Left ventricle myocardium inferior (tissue), 1 donor: ENCODE data around the gene HDAC9. TPM values are rescaled to one million over a fixed set of nuclear protein-coding genes. Genes with fewer than 3 reads are reported as not detected.

Source experiments
- DNase-seq: peaks from one replicate; pipeline ENCODE4 v3.0.0-alpha.2; 2020
- H3K27ac ChIP-seq: fragments of 200-600 bp; replicated peaks from 2 replicates; pipeline ENCODE4 v1.8.0; 2021
- H3K27me3 ChIP-seq: fragments of 200-600 bp; 2 replicates; pipeline ENCODE4 v1.8.0; 2021; ENCODE audit warnings: low read depth
- H3K36me3 ChIP-seq: fragments of 200-600 bp; 2 replicates; pipeline ENCODE4 v1.8.0; 2021
- H3K4me1 ChIP-seq: fragments of 200-600 bp; 2 replicates; pipeline ENCODE4 v1.8.0; 2021
- H3K4me3 ChIP-seq: fragments of 200-600 bp; 2 replicates; pipeline ENCODE4 v1.8.0; 2021; ENCODE audit warnings: mild to moderate bottlenecking, moderate library complexity
- H3K9me3 ChIP-seq: fragments of 200-600 bp; replicated peaks from 2 replicates; pipeline ENCODE4 v1.8.0; 2021
- intact Hi-C: fragments of 100-400 bp; cut with micrococcal nuclease; formaldehyde crosslinking; loops from one replicate; pipeline ENCODE4 v1.11.0; 2022
- long read RNA-seq: library from polyadenylated mRNA; unstranded; transcript quantifications from one replicate; pipeline ENCODE4 v2.0.0, GENCODE V29; 2021
- total RNA-seq: library from RNA; stranded (reverse); fragmentation: NEBNext Ultra II Directional; extraction: Animal tissue kit (Norgen Biotek cat#: 25700); gene quantifications from one replicate; pipeline ENCODE4 v1.2.1, GENCODE V29; 2021
- TF ChIP-seq, protein P1 (sequence below): fragments of 200-600 bp; IDR thresholded peaks from 2 replicates; pipeline ENCODE4 v1.8.0; 2021; ENCODE audit warnings: antibody characterized with exemption, mild to moderate bottlenecking, borderline replicate concordance
- donor health status: DM: no; HTN: yes; CAD: no; lungs with severe emphysema.

The HDAC9 gene
- 39.6 TPM for total RNA-seq
- long read RNA-seq, full-length matches to known transcripts = 4 of 35 reads
- long read RNA-seq, partial matches to known transcripts = 13 of 35 reads
- long read RNA-seq, other reads (novel, unspliced or antisense) = 18 of 35 reads

DNA sequence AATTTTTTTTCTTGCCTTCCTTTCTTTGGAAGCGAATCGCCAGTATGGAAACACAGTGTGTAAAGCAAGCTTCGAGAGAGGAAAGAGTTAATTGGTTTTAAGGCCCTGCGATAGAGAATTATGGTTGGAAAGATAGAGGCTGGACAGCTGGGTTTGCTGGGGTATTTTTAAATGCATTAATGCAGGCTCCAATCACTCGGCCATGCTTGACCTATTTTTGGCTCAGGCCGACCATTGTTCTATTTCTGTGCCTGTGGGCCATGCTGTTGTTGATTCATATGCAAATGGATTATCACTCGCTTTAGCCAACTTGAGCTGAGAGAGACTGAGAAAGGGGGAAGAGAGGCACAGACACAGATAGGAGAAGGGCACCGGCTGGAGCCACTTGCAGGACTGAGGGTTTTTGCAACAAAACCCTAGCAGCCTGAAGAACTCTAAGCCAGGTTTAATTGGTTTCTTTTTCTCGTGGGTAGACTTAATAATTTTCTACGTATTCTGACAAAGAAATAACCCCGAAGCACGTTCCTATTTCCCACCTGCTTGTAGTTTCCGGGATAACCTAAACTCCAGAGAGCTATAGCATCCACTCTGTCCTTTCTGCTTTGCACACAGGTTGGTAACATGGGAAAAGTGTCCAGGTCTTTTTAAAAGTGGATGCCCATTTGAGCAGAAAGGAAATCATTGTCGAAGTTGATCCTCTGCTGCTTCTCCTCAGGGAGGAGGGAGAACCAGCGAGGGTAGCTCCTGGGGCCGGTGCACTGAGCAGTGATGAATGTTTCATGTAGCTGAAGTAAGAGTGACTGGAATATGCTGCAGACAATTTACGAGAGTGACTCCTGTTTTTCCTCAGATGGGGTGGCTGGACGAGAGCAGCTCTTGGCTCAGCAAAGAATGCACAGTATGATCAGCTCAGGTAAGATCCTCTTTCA is at the start of gene HDAC9:
TSS of gene HDAC9 (plus strand) at position 338 of the 929 bp plus-strand sequence. CDS start at position 892, 554 bp downstream.
- TF ChIP-seq, protein P1, sequence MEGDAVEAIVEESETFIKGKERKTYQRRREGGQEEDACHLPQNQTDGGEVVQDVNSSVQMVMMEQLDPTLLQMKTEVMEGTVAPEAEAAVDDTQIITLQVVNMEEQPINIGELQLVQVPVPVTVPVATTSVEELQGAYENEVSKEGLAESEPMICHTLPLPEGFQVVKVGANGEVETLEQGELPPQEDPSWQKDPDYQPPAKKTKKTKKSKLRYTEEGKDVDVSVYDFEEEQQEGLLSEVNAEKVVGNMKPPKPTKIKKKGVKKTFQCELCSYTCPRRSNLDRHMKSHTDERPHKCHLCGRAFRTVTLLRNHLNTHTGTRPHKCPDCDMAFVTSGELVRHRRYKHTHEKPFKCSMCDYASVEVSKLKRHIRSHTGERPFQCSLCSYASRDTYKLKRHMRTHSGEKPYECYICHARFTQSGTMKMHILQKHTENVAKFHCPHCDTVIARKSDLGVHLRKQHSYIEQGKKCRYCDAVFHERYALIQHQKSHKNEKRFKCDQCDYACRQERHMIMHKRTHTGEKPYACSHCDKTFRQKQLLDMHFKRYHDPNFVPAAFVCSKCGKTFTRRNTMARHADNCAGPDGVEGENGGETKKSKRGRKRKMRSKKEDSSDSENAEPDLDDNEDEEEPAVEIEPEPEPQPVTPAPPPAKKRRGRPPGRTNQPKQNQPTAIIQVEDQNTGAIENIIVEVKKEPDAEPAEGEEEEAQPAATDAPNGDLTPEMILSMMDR = no peak
- peak; percentile 32 for DNase-seq
- no peaks in the 10 kb centered on the region for H3K9me3 ChIP-seq
- peak within 1 kb of the TSS; percentile 68 for H3K4me3 ChIP-seq
- intact Hi-C loops = no loop called here
- no peaks in the 10 kb centered on the region for H3K27me3 ChIP-seq
- no peaks in the 10 kb centered on the region for H3K36me3 ChIP-seq
- H3K4me1 ChIP-seq = peaks cover 63% of the 10 kb centered on the region
- H3K27ac ChIP-seq = peak within 1 kb of the TSS; percentile 93

GRCh38 chr7:18445916-18446520 is 49.5 kb upstream of the HDAC9 start:
- intact Hi-C loops = no loop called here

DNA sequence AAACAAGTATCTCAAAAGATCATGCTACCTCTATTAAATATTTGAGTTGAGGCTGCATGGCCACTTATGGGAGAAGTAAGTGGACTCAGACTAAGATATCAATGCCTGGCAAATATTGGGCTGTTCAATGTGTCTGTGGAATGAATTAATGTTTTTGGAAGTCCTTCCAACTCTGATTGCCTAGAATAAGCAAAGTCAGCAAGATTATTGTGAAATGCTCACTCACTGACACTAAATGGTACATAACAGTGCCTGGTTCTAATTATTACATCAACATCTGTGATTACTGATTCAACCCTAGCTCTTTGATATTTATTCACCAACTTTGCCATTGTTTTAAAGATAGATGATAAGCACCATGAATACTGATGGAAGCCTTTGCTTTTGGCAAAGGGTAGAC is 45.5 kb upstream of the HDAC9 start:
- Histone ChIP-seq H3K9me3 (no peaks in the 10 kb centered on the region), H3K4me3 (no peak overlapping the region), H3K27ac (no peak overlapping the region), H3K27me3 (no peaks in the 10 kb centered on the region), H3K36me3 (no peaks in the 10 kb centered on the region), H3K4me1 (peaks cover 14% of the 10 kb centered on the region)
- no peak for DNase-seq
- TF ChIP-seq, protein P1 = no peak
- intact Hi-C loops = no loop called here

More at GRCh38 chr7:18445916-18446520, 49.5 kb upstream of the HDAC9 start:
- no peak for DNase-seq
- Histone ChIP-seq H3K9me3 (no peaks in the 10 kb centered on the region), H3K27ac (no peak overlapping the region), H3K27me3 (no peaks in the 10 kb centered on the region), H3K4me3 (no peak overlapping the region), H3K36me3 (no peaks in the 10 kb centered on the region), H3K4me1 (peaks cover 14% of the 10 kb centered on the region)
- TF ChIP-seq, protein P1 = no peak

- H3K4me1 ChIP-seq = peaks cover 17% of the 10 kb centered on the region
- no peak overlapping the region for H3K4me3 ChIP-seq
- TF ChIP-seq, protein P1 = no peak
- no peaks in the 10 kb centered on the region for H3K36me3 ChIP-seq
- H3K27me3 ChIP-seq = no peaks in the 10 kb centered on the region
- DNase-seq = no peak
- H3K27ac ChIP-seq = no peak overlapping the region
- intact Hi-C loops = no loop called here
- H3K9me3 ChIP-seq = no peaks in the 10 kb centered on the region
Measured at GRCh38 chr7:18455606-18456005, 39.9 kb upstream of the HDAC9 start.

- Histone ChIP-seq H3K27ac (no peak overlapping the region), H3K4me1 (peaks cover 17% of the 10 kb centered on the region), H3K27me3 (no peaks in the 10 kb centered on the region), H3K9me3 (no peaks in the 10 kb centered on the region), H3K4me3 (no peak overlapping the region), H3K36me3 (no peaks in the 10 kb centered on the region)
- no peak for DNase-seq
- TF ChIP-seq, protein P1 = no peak
- intact Hi-C loops = no loop called here
Measured at GRCh38 chr7:18457832-18458231, 37.7 kb upstream of the HDAC9 start.
